ENCODE data around the gene LYRM1.

DNA sequence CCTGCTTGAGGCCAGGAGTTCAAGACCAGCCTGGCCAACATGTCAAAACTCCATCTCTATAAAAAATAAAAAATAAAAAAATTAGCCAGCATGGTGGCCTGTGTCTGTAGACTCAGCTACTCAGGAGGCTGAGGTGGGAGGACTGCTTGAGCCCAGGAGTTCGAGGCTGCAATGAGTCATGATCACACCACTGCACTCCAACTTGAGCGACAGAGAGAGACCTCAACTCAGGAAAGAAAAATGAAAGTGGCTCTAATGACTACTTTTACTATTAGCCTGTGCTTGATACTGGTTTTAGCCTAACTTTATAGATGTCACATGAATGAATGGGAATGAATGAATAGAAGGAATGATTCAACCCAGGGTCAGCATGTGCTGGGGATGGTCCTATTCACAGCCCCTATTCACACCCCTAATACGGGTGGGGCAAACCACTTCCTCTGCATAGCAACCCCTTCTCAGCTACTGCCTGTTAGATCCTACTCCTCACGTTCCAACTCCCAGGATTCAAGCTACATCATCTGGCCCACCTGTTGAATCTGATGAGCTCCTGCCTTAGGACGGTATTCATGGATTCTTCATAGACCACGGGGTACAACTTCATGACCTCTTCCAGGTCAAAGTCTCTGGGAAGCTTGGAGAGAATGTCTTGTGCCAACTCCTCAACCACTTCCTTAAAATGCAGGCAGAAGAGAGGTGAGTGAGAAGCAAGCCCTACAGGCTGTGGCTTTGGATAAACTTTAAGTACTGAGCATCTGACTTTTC lies 40.5 kb downstream of the LYRM1 start:
- TF ChIP-seq, protein P1, sequence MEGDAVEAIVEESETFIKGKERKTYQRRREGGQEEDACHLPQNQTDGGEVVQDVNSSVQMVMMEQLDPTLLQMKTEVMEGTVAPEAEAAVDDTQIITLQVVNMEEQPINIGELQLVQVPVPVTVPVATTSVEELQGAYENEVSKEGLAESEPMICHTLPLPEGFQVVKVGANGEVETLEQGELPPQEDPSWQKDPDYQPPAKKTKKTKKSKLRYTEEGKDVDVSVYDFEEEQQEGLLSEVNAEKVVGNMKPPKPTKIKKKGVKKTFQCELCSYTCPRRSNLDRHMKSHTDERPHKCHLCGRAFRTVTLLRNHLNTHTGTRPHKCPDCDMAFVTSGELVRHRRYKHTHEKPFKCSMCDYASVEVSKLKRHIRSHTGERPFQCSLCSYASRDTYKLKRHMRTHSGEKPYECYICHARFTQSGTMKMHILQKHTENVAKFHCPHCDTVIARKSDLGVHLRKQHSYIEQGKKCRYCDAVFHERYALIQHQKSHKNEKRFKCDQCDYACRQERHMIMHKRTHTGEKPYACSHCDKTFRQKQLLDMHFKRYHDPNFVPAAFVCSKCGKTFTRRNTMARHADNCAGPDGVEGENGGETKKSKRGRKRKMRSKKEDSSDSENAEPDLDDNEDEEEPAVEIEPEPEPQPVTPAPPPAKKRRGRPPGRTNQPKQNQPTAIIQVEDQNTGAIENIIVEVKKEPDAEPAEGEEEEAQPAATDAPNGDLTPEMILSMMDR (optimal IDR thresholded peaks at IDR 0.05 in 1 of 3, IDR thresholded peaks at IDR 0.05 in 1 of 3, conservative IDR thresholded peaks at IDR 0.05 in 1 of 3; ENCODE audit: extremely low read depth in 1 of 3, insufficient read depth in 2 of 3, low read length in 3 of 3) = no peak
- TF ChIP-seq EZH2 (IDR thresholded peaks at IDR 0.05; ENCODE audit: low read length) = no peak
